ENCODE data around the gene TBX10.

TBX10 gene

GRCh38 chr11:67675058-67675747, 35.6 kb upstream of the TBX10 start:
- peaks cover 19% of the 10 kb centered on the region for H3K27me3 Mint-ChIP-seq (ENCODE audit: low read depth)
- no peak for TF ChIP-seq CTCF (IDR thresholded peaks at IDR 0.05; ENCODE audit: unreplicated experiment in 3 of 3)
- H3K27ac Mint-ChIP-seq: peak overlapping the region in 2 of 3 experiments; percentile 66 to 71
- H3K36me3 Mint-ChIP-seq (ENCODE audit: low read depth): no peaks in the 10 kb centered on the region
- no peaks in the 10 kb centered on the region for H3K4me1 Mint-ChIP-seq
- H3K4me3 Mint-ChIP-seq: no peak overlapping the region
- peaks cover 7% of the 10 kb centered on the region for H3K9me3 Mint-ChIP-seq

GRCh38 chr11:67674442-67674871, 34.9 kb upstream of the TBX10 start, which contains the start of gene ALDH3B2:
Gene ALDH3B2, minus strand, starts transcription at chr11:67674623. Its CDS starts 7,688 bp downstream, at chr11:67666935.
- Mint-ChIP-seq H3K9me3 (peaks cover 7% of the 10 kb centered on the region), H3K36me3 (ENCODE audit: low read depth) (no peaks in the 10 kb centered on the region), H3K27me3 (ENCODE audit: low read depth) (peaks cover 19% of the 10 kb centered on the region), H3K27ac (peak within 1 kb of the TSS in 2 of 3 experiments; percentile 66 to 71), H3K4me1 (no peaks in the 10 kb centered on the region), H3K4me3 (no peak within 1 kb of the TSS)
- TF ChIP-seq CTCF (IDR thresholded peaks at IDR 0.05; ENCODE audit: unreplicated experiment in 3 of 3): no peak

GRCh38 chr11:67673902-67674301, 34.3 kb upstream of the TBX10 start:
- Mint-ChIP-seq H3K27ac (peak overlapping the region in 1 of 3 experiments; percentile 71), H3K4me3 (no peak overlapping the region), H3K36me3 (ENCODE audit: low read depth) (no peaks in the 10 kb centered on the region), H3K9me3 (peaks cover 7% of the 10 kb centered on the region), H3K4me1 (no peaks in the 10 kb centered on the region), H3K27me3 (ENCODE audit: low read depth) (peaks cover 19% of the 10 kb centered on the region)
- no peak for TF ChIP-seq CTCF (IDR thresholded peaks at IDR 0.05; ENCODE audit: unreplicated experiment in 3 of 3)

GRCh38 chr11:67673358-67673757, 33.8 kb upstream of the TBX10 start:
- Mint-ChIP-seq H3K27ac (no peak overlapping the region), H3K4me1 (no peaks in the 10 kb centered on the region), H3K9me3 (peaks cover 7% of the 10 kb centered on the region), H3K4me3 (no peak overlapping the region), H3K36me3 (ENCODE audit: low read depth) (no peaks in the 10 kb centered on the region), H3K27me3 (ENCODE audit: low read depth) (peaks cover 19% of the 10 kb centered on the region)
- no peak for TF ChIP-seq CTCF (IDR thresholded peaks at IDR 0.05; ENCODE audit: unreplicated experiment in 3 of 3)

- Mint-ChIP-seq H3K36me3 (ENCODE audit: low read depth) (no peaks in the 10 kb centered on the region), H3K27ac (no peak overlapping the region), H3K4me3 (no peak overlapping the region), H3K27me3 (ENCODE audit: low read depth) (peaks cover 7% of the 10 kb centered on the region), H3K4me1 (no peaks in the 10 kb centered on the region), H3K9me3 (no peaks in the 10 kb centered on the region)
- no peak for TF ChIP-seq CTCF (IDR thresholded peaks at IDR 0.05; ENCODE audit: unreplicated experiment in 3 of 3)
Observed at GRCh38 chr11:67671211-67671520, 31.6 kb upstream of the TBX10 start.
